ENCODE data around the gene ZNF618.

GRCh38 chr9:113962396-113962795, 86.3 kb downstream of the ZNF618 start:
- no peak for TF ChIP-seq CTCF (IDR thresholded peaks at IDR 0.05)
- no peak for TF ChIP-seq POLR2AphosphoS5 (IDR thresholded peaks at IDR 0.05)
